ENCODE results near the gene ADCY4. TPM values are rescaled to one million over a fixed set of nuclear protein-coding genes. Genes with fewer than 3 reads are reported as not detected.
A peak's percentile ranks its signal among the peaks of the same experiment; 100 is the strongest.

The ADCY4 gene
- total and polyA plus RNA-seq, 2 of the 13 experiments (the other 11 are each of a cell fraction or from before 2014, with no cell fraction given) = 0.03 TPM; not detected in 1

- TF ChIP-seq, protein P1, sequence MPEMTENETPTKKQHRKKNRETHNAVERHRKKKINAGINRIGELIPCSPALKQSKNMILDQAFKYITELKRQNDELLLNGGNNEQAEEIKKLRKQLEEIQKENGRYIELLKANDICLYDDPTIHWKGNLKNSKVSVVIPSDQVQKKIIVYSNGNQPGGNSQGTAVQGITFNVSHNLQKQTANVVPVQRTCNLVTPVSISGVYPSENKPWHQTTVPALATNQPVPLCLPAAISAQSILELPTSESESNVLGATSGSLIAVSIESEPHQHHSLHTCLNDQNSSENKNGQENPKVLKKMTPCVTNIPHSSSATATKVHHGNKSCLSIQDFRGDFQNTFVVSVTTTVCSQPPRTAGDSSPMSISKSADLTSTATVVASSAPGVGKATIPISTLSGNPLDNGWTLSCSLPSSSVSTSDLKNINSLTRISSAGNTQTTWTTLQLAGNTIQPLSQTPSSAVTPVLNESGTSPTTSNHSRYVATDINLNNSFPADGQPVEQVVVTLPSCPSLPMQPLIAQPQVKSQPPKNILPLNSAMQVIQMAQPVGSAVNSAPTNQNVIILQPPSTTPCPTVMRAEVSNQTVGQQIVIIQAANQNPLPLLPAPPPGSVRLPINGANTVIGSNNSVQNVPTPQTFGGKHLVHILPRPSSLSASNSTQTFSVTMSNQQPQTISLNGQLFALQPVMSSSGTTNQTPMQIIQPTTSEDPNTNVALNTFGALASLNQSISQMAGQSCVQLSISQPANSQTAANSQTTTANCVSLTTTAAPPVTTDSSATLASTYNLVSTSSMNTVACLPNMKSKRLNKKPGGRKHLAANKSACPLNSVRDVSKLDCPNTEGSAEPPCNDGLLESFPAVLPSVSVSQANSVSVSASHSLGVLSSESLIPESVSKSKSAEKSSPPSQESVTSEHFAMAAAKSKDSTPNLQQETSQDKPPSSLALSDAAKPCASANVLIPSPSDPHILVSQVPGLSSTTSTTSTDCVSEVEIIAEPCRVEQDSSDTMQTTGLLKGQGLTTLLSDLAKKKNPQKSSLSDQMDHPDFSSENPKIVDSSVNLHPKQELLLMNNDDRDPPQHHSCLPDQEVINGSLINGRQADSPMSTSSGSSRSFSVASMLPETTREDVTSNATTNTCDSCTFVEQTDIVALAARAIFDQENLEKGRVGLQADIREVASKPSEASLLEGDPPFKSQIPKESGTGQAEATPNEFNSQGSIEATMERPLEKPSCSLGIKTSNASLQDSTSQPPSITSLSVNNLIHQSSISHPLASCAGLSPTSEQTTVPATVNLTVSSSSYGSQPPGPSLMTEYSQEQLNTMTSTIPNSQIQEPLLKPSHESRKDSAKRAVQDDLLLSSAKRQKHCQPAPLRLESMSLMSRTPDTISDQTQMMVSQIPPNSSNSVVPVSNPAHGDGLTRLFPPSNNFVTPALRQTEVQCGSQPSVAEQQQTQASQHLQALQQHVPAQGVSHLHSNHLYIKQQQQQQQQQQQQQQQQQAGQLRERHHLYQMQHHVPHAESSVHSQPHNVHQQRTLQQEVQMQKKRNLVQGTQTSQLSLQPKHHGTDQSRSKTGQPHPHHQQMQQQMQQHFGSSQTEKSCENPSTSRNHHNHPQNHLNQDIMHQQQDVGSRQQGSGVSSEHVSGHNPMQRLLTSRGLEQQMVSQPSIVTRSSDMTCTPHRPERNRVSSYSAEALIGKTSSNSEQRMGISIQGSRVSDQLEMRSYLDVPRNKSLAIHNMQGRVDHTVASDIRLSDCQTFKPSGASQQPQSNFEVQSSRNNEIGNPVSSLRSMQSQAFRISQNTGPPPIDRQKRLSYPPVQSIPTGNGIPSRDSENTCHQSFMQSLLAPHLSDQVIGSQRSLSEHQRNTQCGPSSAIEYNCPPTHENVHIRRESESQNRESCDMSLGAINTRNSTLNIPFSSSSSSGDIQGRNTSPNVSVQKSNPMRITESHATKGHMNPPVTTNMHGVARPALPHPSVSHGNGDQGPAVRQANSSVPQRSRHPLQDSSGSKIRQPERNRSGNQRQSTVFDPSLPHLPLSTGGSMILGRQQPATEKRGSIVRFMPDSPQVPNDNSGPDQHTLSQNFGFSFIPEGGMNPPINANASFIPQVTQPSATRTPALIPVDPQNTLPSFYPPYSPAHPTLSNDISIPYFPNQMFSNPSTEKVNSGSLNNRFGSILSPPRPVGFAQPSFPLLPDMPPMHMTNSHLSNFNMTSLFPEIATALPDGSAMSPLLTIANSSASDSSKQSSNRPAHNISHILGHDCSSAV (CRISPR knock-in tag; IDR thresholded peaks at IDR 0.05; ENCODE audit: borderline replicate concordance) = no peak
- TF ChIP-seq BCL6 (CRISPR knock-in tag; IDR thresholded peaks at IDR 0.05) (peak; percentile 8), ZNF709 (CRISPR knock-in tag; IDR thresholded peaks at IDR 0.05) (peak; percentile 76), ELF3 (CRISPR knock-in tag; IDR thresholded peaks at IDR 0.05) (peak; percentile 78), CENPX (CRISPR knock-in tag; IDR thresholded peaks at IDR 0.05) (no peak), SP4 (CRISPR knock-in tag; IDR thresholded peaks at IDR 0.05) (0 out of 2 replicates have a peak, but pooled peaks have one; percentile 27), TCF12 (IDR thresholded peaks at IDR 0.05) (no peak), TCF12 (CRISPR knock-in tag; IDR thresholded peaks at IDR 0.05) (no peak; the same call in 1 of the 2 replicates), ZFY (CRISPR knock-in tag; IDR thresholded peaks at IDR 0.05) (peak; percentile 78), GPN1 (CRISPR knock-in tag; IDR thresholded peaks at IDR 0.05; ENCODE audit: borderline replicate concordance) (peak; percentile 87), HHEX (CRISPR knock-in tag; IDR thresholded peaks at IDR 0.05) (no peak), PLRG1 (conservative IDR thresholded peaks at IDR 0.05) (no peak), ZNF224 (CRISPR knock-in tag; IDR thresholded peaks at IDR 0.05) (peak; percentile 29; the same call in 1 of the 2 replicates), ZSCAN22 (CRISPR knock-in tag; IDR thresholded peaks at IDR 0.05) (peak; percentile 81), SKI (IDR thresholded peaks at IDR 0.05; ENCODE audit: partially characterized antibody) (no peak), ZBTB49 (CRISPR knock-in tag; IDR thresholded peaks at IDR 0.05; ENCODE audit: borderline replicate concordance) (peak; percentile 60; the same call in 1 of the 2 replicates)
- TF ChIP-seq, protein P2, sequence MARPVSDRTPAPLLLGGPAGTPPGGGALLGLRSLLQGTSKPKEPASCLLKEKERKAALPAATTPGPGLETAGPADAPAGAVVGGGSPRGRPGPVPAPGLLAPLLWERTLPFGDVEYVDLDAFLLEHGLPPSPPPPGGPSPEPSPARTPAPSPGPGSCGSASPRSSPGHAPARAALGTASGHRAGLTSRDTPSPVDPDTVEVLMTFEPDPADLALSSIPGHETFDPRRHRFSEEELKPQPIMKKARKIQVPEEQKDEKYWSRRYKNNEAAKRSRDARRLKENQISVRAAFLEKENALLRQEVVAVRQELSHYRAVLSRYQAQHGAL (CRISPR knock-in tag; IDR thresholded peaks at IDR 0.05; ENCODE audit: not compliant biosample characterization) = no peak
- TF ChIP-seq, protein P3, sequence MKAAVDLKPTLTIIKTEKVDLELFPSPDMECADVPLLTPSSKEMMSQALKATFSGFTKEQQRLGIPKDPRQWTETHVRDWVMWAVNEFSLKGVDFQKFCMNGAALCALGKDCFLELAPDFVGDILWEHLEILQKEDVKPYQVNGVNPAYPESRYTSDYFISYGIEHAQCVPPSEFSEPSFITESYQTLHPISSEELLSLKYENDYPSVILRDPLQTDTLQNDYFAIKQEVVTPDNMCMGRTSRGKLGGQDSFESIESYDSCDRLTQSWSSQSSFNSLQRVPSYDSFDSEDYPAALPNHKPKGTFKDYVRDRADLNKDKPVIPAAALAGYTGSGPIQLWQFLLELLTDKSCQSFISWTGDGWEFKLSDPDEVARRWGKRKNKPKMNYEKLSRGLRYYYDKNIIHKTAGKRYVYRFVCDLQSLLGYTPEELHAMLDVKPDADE (CRISPR knock-in tag; IDR thresholded peaks at IDR 0.05) = no peak
Measured at GRCh38 chr14:24332268-24332993, 2.4 kb downstream of the ADCY4 start (continued).

Data from HepG2 (cell line).